Measurements from ENCODE around the gene SPINT4. TPM values are rescaled to one million over a fixed set of nuclear protein-coding genes. Genes with fewer than 3 reads are reported as not detected.
A peak's percentile ranks its signal among the peaks of the same experiment; 100 is the strongest.

The SPINT4 gene
- total and polyA plus RNA-seq, 7 experiments from 2014 or later, result not detected

GRCh38 chr20:45735552-45735951, 13.4 kb downstream of the SPINT4 start:
- Mint-ChIP-seq H3K36me3 (peaks cover 2 to 6% (median 4%) of the 10 kb centered on the region in 5 donors), H3K4me3 (no peak overlapping the region), H3K27me3 (peaks cover 12 to 52% (median 30%) of the 10 kb centered on the region in 5 donors), H3K4me1 (no peaks in the 10 kb centered on the region), H3K27ac (no peak overlapping the region), H3K9me3 (peaks cover 3 to 42% (median 21%) of the 10 kb centered on the region in 11 donors)
- POLR2A ChIA-PET, result no interaction called here
- intact Hi-C loops (cut with micrococcal nuclease), result no loop called here
- ATAC-seq (no peak), DNase-seq (no peak)
- CTCF ChIA-PET, result no interaction called here
- Histone ChIP-seq H3K36me3 (ENCODE audit: control insufficient read depth in 2 of 3, insufficient read depth in 3 of 3, low read length in 3 of 3) (no peaks in the 10 kb centered on the region), H3K4me1 (ENCODE audit: control insufficient read depth in 2 of 2, insufficient read depth in 2 of 2, low read length in 2 of 2) (no peaks in the 10 kb centered on the region), H3K9me3 (ENCODE audit: control insufficient read depth in 2 of 3, low read length in 3 of 3) (peaks cover 0 to 4% (median 3%) of the 10 kb centered on the region in 3 experiments), H3K4me3 (ENCODE audit: low read length) (no peak overlapping the region), H3K27ac (ENCODE audit: low read depth, low read length) (no peak overlapping the region), H3K27me3 (ENCODE audit: control insufficient read depth in 2 of 2, insufficient read depth in 2 of 2, low read length in 2 of 2) (no peaks in the 10 kb centered on the region)

GRCh38 chr20:45735988-45736387, 13.8 kb downstream of the SPINT4 start:
- DNase-seq (no peak), ATAC-seq (no peak)
- Histone ChIP-seq H3K4me1 (ENCODE audit: control insufficient read depth in 2 of 2, insufficient read depth in 2 of 2, low read length in 2 of 2) (no peaks in the 10 kb centered on the region), H3K4me3 (ENCODE audit: low read length) (no peak overlapping the region), H3K27me3 (ENCODE audit: control insufficient read depth in 2 of 2, insufficient read depth in 2 of 2, low read length in 2 of 2) (no peaks in the 10 kb centered on the region), H3K36me3 (ENCODE audit: control insufficient read depth in 2 of 3, insufficient read depth in 3 of 3, low read length in 3 of 3) (no peaks in the 10 kb centered on the region), H3K9me3 (ENCODE audit: control insufficient read depth in 2 of 3, low read length in 3 of 3) (peaks cover 0 to 4% (median 3%) of the 10 kb centered on the region in 3 experiments), H3K27ac (ENCODE audit: low read depth, low read length) (no peak overlapping the region)
- CTCF ChIA-PET, result no interaction called here
- H3K36me3 Mint-ChIP-seq, result peaks cover under 1 to 6% (median 3%) of the 10 kb centered on the region in 5 donors
- intact Hi-C loops (cut with micrococcal nuclease), result no loop called here
- H3K27me3 Mint-ChIP-seq, result peaks cover 12 to 48% (median 30%) of the 10 kb centered on the region in 5 donors
- no peaks in the 10 kb centered on the region for H3K4me1 Mint-ChIP-seq
- POLR2A ChIA-PET, result no interaction called here
- no peak overlapping the region for H3K4me3 Mint-ChIP-seq
- H3K27ac Mint-ChIP-seq, result no peak overlapping the region
- H3K9me3 Mint-ChIP-seq, result peaks cover 3 to 38% (median 18%) of the 10 kb centered on the region in 11 donors

- ChIA-PET POLR2A (no interaction called here), CTCF (no interaction called here)
- no peak overlapping the region for H3K4me3 ChIP-seq (ENCODE audit: low read length)
Measured at GRCh38 chr20:45742596-45742995, 20.4 kb downstream of the SPINT4 start.

GRCh38 chr20:45745015-45745414, 22.9 kb downstream of the SPINT4 start:
- ChIA-PET POLR2A (no interaction called here), CTCF (no interaction called here)
- DNase-seq (no peak), ATAC-seq (no peak)
- Histone ChIP-seq H3K27ac (ENCODE audit: low read depth, low read length) (no peak overlapping the region), H3K27me3 (ENCODE audit: control insufficient read depth in 2 of 2, insufficient read depth in 2 of 2, low read length in 2 of 2) (no peaks in the 10 kb centered on the region), H3K9me3 (ENCODE audit: control insufficient read depth in 2 of 3, low read length in 3 of 3) (no peaks in the 10 kb centered on the region), H3K4me1 (ENCODE audit: control insufficient read depth in 2 of 2, insufficient read depth in 2 of 2, low read length in 2 of 2) (no peaks in the 10 kb centered on the region), H3K4me3 (ENCODE audit: low read length) (no peak overlapping the region), H3K36me3 (ENCODE audit: control insufficient read depth in 2 of 3, insufficient read depth in 3 of 3, low read length in 3 of 3) (no peaks in the 10 kb centered on the region)
- no peak overlapping the region for H3K27ac Mint-ChIP-seq
- no peaks in the 10 kb centered on the region for H3K36me3 Mint-ChIP-seq
- intact Hi-C loops (cut with micrococcal nuclease), result no loop called here
- H3K9me3 Mint-ChIP-seq, result peaks cover 0 to 3% (median 0%) of the 10 kb centered on the region in 11 donors
- peaks cover 5 to 27% (median 21%) of the 10 kb centered on the region in 5 donors for H3K27me3 Mint-ChIP-seq
- H3K4me1 Mint-ChIP-seq, result no peaks in the 10 kb centered on the region
- H3K4me3 Mint-ChIP-seq, result no peak overlapping the region

More at GRCh38 chr20:45742596-45742995, 20.4 kb downstream of the SPINT4 start:
- intact Hi-C loops (cut with micrococcal nuclease), result no loop called here
- ATAC-seq (no peak), DNase-seq (no peak)
- Mint-ChIP-seq H3K36me3 (no peaks in the 10 kb centered on the region), H3K27ac (no peak overlapping the region), H3K9me3 (no peaks in the 10 kb centered on the region), H3K27me3 (peaks cover 5 to 17% (median 13%) of the 10 kb centered on the region in 5 donors), H3K4me1 (no peaks in the 10 kb centered on the region), H3K4me3 (no peak overlapping the region)
- no peaks in the 10 kb centered on the region for H3K4me1 ChIP-seq (ENCODE audit: control insufficient read depth in 2 of 2, insufficient read depth in 2 of 2, low read length in 2 of 2)
- no peaks in the 10 kb centered on the region for H3K36me3 ChIP-seq (ENCODE audit: control insufficient read depth in 2 of 3, insufficient read depth in 3 of 3, low read length in 3 of 3)
- H3K27me3 ChIP-seq (ENCODE audit: control insufficient read depth in 2 of 2, insufficient read depth in 2 of 2, low read length in 2 of 2), result no peaks in the 10 kb centered on the region
- H3K27ac ChIP-seq (ENCODE audit: low read depth, low read length), result no peak overlapping the region
- H3K9me3 ChIP-seq (ENCODE audit: control insufficient read depth in 2 of 3, low read length in 3 of 3), result no peaks in the 10 kb centered on the region

GRCh38 chr20:45751721-45752120, 29.6 kb downstream of the SPINT4 start:
- H3K27ac Mint-ChIP-seq, result no peak overlapping the region
- no peaks in the 10 kb centered on the region for H3K27me3 ChIP-seq (ENCODE audit: control insufficient read depth in 2 of 2, insufficient read depth in 2 of 2, low read length in 2 of 2)
- intact Hi-C loops (cut with micrococcal nuclease), result no loop called here

GRCh38 chr20:45752746-45753145, 30.6 kb downstream of the SPINT4 start:
- Mint-ChIP-seq H3K4me3 (no peak overlapping the region), H3K27ac (no peak overlapping the region), H3K9me3 (peaks cover 0 to 13% (median 8%) of the 10 kb centered on the region in 11 donors), H3K4me1 (peaks cover 0 to 6% (median 0%) of the 10 kb centered on the region in 7 donors), H3K36me3 (no peaks in the 10 kb centered on the region), H3K27me3 (peaks cover 5 to 30% (median 21%) of the 10 kb centered on the region in 5 donors)
- intact Hi-C loops (cut with micrococcal nuclease), result no loop called here
- H3K27ac ChIP-seq (ENCODE audit: low read depth, low read length), result no peak overlapping the region
- H3K36me3 ChIP-seq (ENCODE audit: control insufficient read depth in 2 of 3, insufficient read depth in 3 of 3, low read length in 3 of 3), result no peaks in the 10 kb centered on the region
- ChIA-PET POLR2A (no interaction called here), CTCF (no interaction called here)
- H3K27me3 ChIP-seq (ENCODE audit: control insufficient read depth in 2 of 2, insufficient read depth in 2 of 2, low read length in 2 of 2), result no peaks in the 10 kb centered on the region
- DNase-seq (peak in 1 of 9 donors; percentile 28), ATAC-seq (no peak)
- H3K9me3 ChIP-seq (ENCODE audit: control insufficient read depth in 2 of 3, low read length in 3 of 3), result no peaks in the 10 kb centered on the region
- H3K4me3 ChIP-seq (ENCODE audit: low read length), result no peak overlapping the region
- no peaks in the 10 kb centered on the region for H3K4me1 ChIP-seq (ENCODE audit: control insufficient read depth in 2 of 2, insufficient read depth in 2 of 2, low read length in 2 of 2)

More at GRCh38 chr20:45751721-45752120, 29.6 kb downstream of the SPINT4 start:
- no peaks in the 10 kb centered on the region for H3K9me3 ChIP-seq (ENCODE audit: control insufficient read depth in 2 of 3, low read length in 3 of 3)
- POLR2A ChIA-PET, result no interaction called here
- no peak overlapping the region for H3K4me3 ChIP-seq (ENCODE audit: low read length)
- Mint-ChIP-seq H3K9me3 (peaks cover 0 to 13% (median 8%) of the 10 kb centered on the region in 11 donors), H3K36me3 (no peaks in the 10 kb centered on the region), H3K4me1 (peaks cover 0 to 6% (median 0%) of the 10 kb centered on the region in 7 donors), H3K27me3 (peaks cover 5 to 30% (median 21%) of the 10 kb centered on the region in 5 donors), H3K4me3 (no peak overlapping the region)
- H3K36me3 ChIP-seq (ENCODE audit: control insufficient read depth in 2 of 3, insufficient read depth in 3 of 3, low read length in 3 of 3), result no peaks in the 10 kb centered on the region
- DNase-seq (no peak), ATAC-seq (no peak)
- CTCF ChIA-PET, result interaction anchor here (1.5 kb wide), 1 partner anchor 19 kb away, joined by 4 read pairs; no protein-coding TSS in a partner anchor
- no peak overlapping the region for H3K27ac ChIP-seq (ENCODE audit: low read depth, low read length)
- H3K4me1 ChIP-seq (ENCODE audit: control insufficient read depth in 2 of 2, insufficient read depth in 2 of 2, low read length in 2 of 2), result no peaks in the 10 kb centered on the region

- ChIA-PET CTCF (no interaction called here), POLR2A (no interaction called here)
- H3K27me3 ChIP-seq (ENCODE audit: control insufficient read depth in 2 of 2, insufficient read depth in 2 of 2, low read length in 2 of 2), result no peaks in the 10 kb centered on the region
- Mint-ChIP-seq H3K4me1 (no peaks in the 10 kb centered on the region), H3K36me3 (no peaks in the 10 kb centered on the region), H3K9me3 (peaks cover 0 to 13% (median 8%) of the 10 kb centered on the region in 11 donors), H3K27ac (no peak overlapping the region), H3K27me3 (peaks cover 0 to 24% (median 17%) of the 10 kb centered on the region in 5 donors), H3K4me3 (no peak overlapping the region)
- intact Hi-C loops (cut with micrococcal nuclease), result no loop called here
- DNase-seq, result no peak
- no peak overlapping the region for H3K4me3 ChIP-seq (ENCODE audit: low read length)
- no peak overlapping the region for H3K27ac ChIP-seq (ENCODE audit: low read depth, low read length)
- H3K9me3 ChIP-seq (ENCODE audit: control insufficient read depth in 2 of 3, low read length in 3 of 3), result no peaks in the 10 kb centered on the region
- ATAC-seq, result no peak
- H3K4me1 ChIP-seq (ENCODE audit: control insufficient read depth in 2 of 2, insufficient read depth in 2 of 2, low read length in 2 of 2), result no peaks in the 10 kb centered on the region
- no peaks in the 10 kb centered on the region for H3K36me3 ChIP-seq (ENCODE audit: control insufficient read depth in 2 of 3, insufficient read depth in 3 of 3, low read length in 3 of 3)
Measured at GRCh38 chr20:45758096-45758495, 35.9 kb downstream of the SPINT4 start.

Measured in naive thymus-derived CD4-positive, alpha-beta T cell (primary cell).